H1 (cell line): ENCODE data around the gene RBBP5. TPM values are rescaled to one million over a fixed set of nuclear protein-coding genes. Genes with fewer than 3 reads are reported as not detected.

Experiments
- CTCF ChIA-PET: fragments of 300-600 bp; sonication (Branson Sonifier 250); formaldehyde crosslinking; loops from one replicate; lab custom pipeline; 2021; ENCODE audit not compliant: partially characterized antibody; lab: Charles Lee
- POLR2A ChIA-PET: fragments of 300-600 bp; sonication (Branson Sonifier 250); formaldehyde crosslinking; loops from one replicate; lab custom pipeline; 2021; ENCODE audit warnings: inconsistent platforms; ENCODE audit not compliant: partially characterized antibody; lab: Charles Lee
- DNase-seq, 2 experiments: peaks; one replicate each; pipeline versions ENCODE4 v3.0.0 to v3.0.0-alpha.2; 2010 to 2022; ENCODE audit warnings: low spot score in 2 of 2, low read depth in 1 of 2, mixed read lengths in 1 of 2
- FAIRE-seq: peaks from 2 replicates; lab custom pipeline; 2011; peaks lifted over from hg19 to GRCh38; lab: Jason Lieb, UNC
- H2AFZ ChIP-seq: 2 replicates; pipeline ENCODE4 v1.8.1; 2012; ENCODE audit warnings: low read length, inconsistent platforms
- H2AK5ac ChIP-seq: 2 replicates; pipeline ENCODE4 v1.6.1; 2013; ENCODE audit warnings: low read depth, low read length
- H2BK120ac ChIP-seq: replicated peaks from 2 replicates; pipeline ENCODE3; 2013; ENCODE audit warnings: low read depth, low read length, inconsistent platforms
- H2BK12ac ChIP-seq: 2 replicates; pipeline ENCODE4 v1.6.1; 2013; ENCODE audit warnings: low read depth, low read length
- H2BK15ac ChIP-seq: 2 replicates; pipeline ENCODE4 v1.6.1; 2013; ENCODE audit warnings: low read length
- H2BK20ac ChIP-seq: 2 replicates; pipeline ENCODE4 v1.6.1; 2013; ENCODE audit warnings: low read length
- H2BK5ac ChIP-seq: 2 replicates; pipeline ENCODE4 v1.6.1; 2013; ENCODE audit warnings: low read depth, low read length
- H3K14ac ChIP-seq: 2 replicates; pipeline ENCODE4 v1.6.1; 2013; ENCODE audit warnings: inconsistent platforms; ENCODE audit not compliant: insufficient read length
- H3K18ac ChIP-seq: 2 replicates; pipeline ENCODE4 v1.6.1; 2013; ENCODE audit warnings: low read length; ENCODE audit errors: extremely low read depth
- H3K23ac ChIP-seq: 2 replicates; pipeline ENCODE4 v1.6.1; 2013; ENCODE audit warnings: inconsistent platforms; ENCODE audit not compliant: insufficient read length
- H3K23me2 ChIP-seq: 2 replicates; pipeline ENCODE4 v1.6.1; 2013; ENCODE audit warnings: low read depth, low read length
- H3K27ac ChIP-seq: 2 replicates; pipeline ENCODE4 v1.6.1; 2011; ENCODE audit warnings: low read depth, low read length, inconsistent platforms
- H3K27me3 ChIP-seq, 4 experiments: replicated peaks in 1 of 4; 1 replicate in 1 of 4; 2 replicates in 3 of 4; pipeline versions ENCODE4 v1.6.1 to v1.8.1; 2011 to 2013; ENCODE audit warnings: low read length in 3 of 4, mild to moderate bottlenecking in 3 of 4, inconsistent platforms in 2 of 4, mixed read lengths in 2 of 4, moderate library complexity in 1 of 4; ENCODE audit not compliant: control insufficient read depth in 3 of 4, insufficient read depth in 3 of 4; ENCODE audit errors: extremely low read depth in 1 of 4
- H3K36me3 ChIP-seq, 4 experiments: 2 replicates each; pipeline versions ENCODE4 v1.6.1 to v1.8.1; 2011 to 2013; ENCODE audit warnings: mild to moderate bottlenecking in 4 of 4, low read length in 3 of 4, moderate library complexity in 2 of 4, control low read depth in 1 of 4, inconsistent platforms in 1 of 4; ENCODE audit not compliant: insufficient read depth in 4 of 4, control insufficient read depth in 2 of 4
- H3K4ac ChIP-seq: replicated peaks from 2 replicates; pipeline ENCODE3; 2013; ENCODE audit warnings: low read length, low read depth, mixed read lengths, inconsistent platforms; ENCODE audit not compliant: insufficient read length
- H3K4me1 ChIP-seq, 4 experiments: replicated peaks in 1 of 4; 1 replicate in 1 of 4; 2 replicates in 3 of 4; pipeline versions ENCODE4 v1.6.1 to v1.8.1; 2011 to 2013; ENCODE audit warnings: low read length in 3 of 4, inconsistent platforms in 2 of 4, mixed read lengths in 1 of 4; ENCODE audit not compliant: insufficient read depth in 4 of 4, control insufficient read depth in 3 of 4
- H3K4me2 ChIP-seq, 2 experiments: 2 replicates each; pipeline versions ENCODE4 v1.6.1 to v1.8.1; 2011 to 2013; ENCODE audit warnings: low read depth in 2 of 2, low read length in 2 of 2, control low read depth in 1 of 2, inconsistent platforms in 1 of 2, mild to moderate bottlenecking in 1 of 2; ENCODE audit not compliant: insufficient read depth in 1 of 2
- H3K4me3 ChIP-seq, 4 experiments: fragments of 200-600, 300-600 bp in 1 of 4; sonication (generic), shearing (Covaris generic), sonication (Bioruptor Twin) in 1 of 4; 2 replicates each; pipeline versions ENCODE4 v1.5.1 to v1.8.1; 2011 to 2016; ENCODE audit warnings: low read length in 4 of 4, low read depth in 3 of 4, control low read depth in 2 of 4, inconsistent platforms in 2 of 4, mild to moderate bottlenecking in 2 of 4, mixed read lengths in 1 of 4, moderate library complexity in 1 of 4; ENCODE audit not compliant: insufficient read depth in 2 of 4; ENCODE audit errors: extremely low read depth in 1 of 4
- H3K56ac ChIP-seq: replicated peaks from 2 replicates; pipeline ENCODE3; 2013; ENCODE audit warnings: low read depth, mild to moderate bottlenecking, mixed read lengths, low read length, inconsistent platforms; ENCODE audit not compliant: insufficient read length
- H3K79me1 ChIP-seq: 2 replicates; pipeline ENCODE4 v1.6.1; 2013; ENCODE audit warnings: low read depth, low read length, control low read depth
- H3K79me2 ChIP-seq, 2 experiments: 2 replicates each; pipeline versions ENCODE4 v1.6.1 to v1.8.1; 2012 to 2013; ENCODE audit warnings: low read length in 2 of 2, mild to moderate bottlenecking in 2 of 2, inconsistent platforms in 1 of 2; ENCODE audit not compliant: insufficient read depth in 2 of 2, control insufficient read depth in 1 of 2
- H3K9ac ChIP-seq, 4 experiments: replicated peaks in 1 of 4; 1 replicate in 1 of 4; 2 replicates in 3 of 4; pipeline versions ENCODE4 v1.6.1 to v1.8.1; 2011 to 2013; ENCODE audit warnings: low read depth in 3 of 4, low read length in 3 of 4, control low read depth in 2 of 4, mild to moderate bottlenecking in 2 of 4, moderate library complexity in 2 of 4, inconsistent platforms in 1 of 4; ENCODE audit errors: extremely low read depth in 1 of 4
- H3K9me3 ChIP-seq, 2 experiments: 2 replicates each; pipeline versions ENCODE4 v1.6.1 to v1.8.1; 2012 to 2013; ENCODE audit warnings: mild to moderate bottlenecking in 2 of 2, moderate library complexity in 2 of 2, control low read depth in 1 of 2, inconsistent platforms in 1 of 2, low read depth in 1 of 2, low read length in 1 of 2, mixed read lengths in 1 of 2; ENCODE audit not compliant: insufficient read depth in 2 of 2
- H4K20me1 ChIP-seq, 2 experiments: replicated peaks in 1 of 2; 2 replicates each; pipeline versions ENCODE3 to v1.8.1; 2011 to 2013; ENCODE audit warnings: inconsistent platforms in 2 of 2, low read length in 2 of 2, mild to moderate bottlenecking in 1 of 2; ENCODE audit not compliant: insufficient read depth in 2 of 2, control insufficient read depth in 1 of 2
- H4K5ac ChIP-seq: 2 replicates; pipeline ENCODE4 v1.6.1; 2013; ENCODE audit warnings: low read length, low read depth, mixed read lengths, inconsistent platforms; ENCODE audit not compliant: insufficient read length
- H4K8ac ChIP-seq: 2 replicates; pipeline ENCODE4 v1.8.0; 2013; ENCODE audit warnings: mild to moderate bottlenecking, moderate library complexity, low read length, inconsistent platforms; ENCODE audit not compliant: insufficient read depth; ENCODE audit errors: extremely low read depth
- H4K91ac ChIP-seq: replicated peaks from 2 replicates; pipeline ENCODE3; 2013; ENCODE audit warnings: low read length, mixed read lengths, inconsistent platforms; ENCODE audit not compliant: insufficient read length
- ASH2L ChIP-seq: fragments of 200-600, 300-600 bp; sonication (generic); IDR thresholded peaks from one replicate; pipeline ENCODE4 v1.7.1; 2017; ENCODE audit warnings: low read length
- EZH2 ChIP-seq: fragments of 200-600 bp; sonication (generic); IDR thresholded peaks from 2 replicates; pipeline ENCODE4 v1.7.1; 2012; ENCODE audit warnings: low read depth, mild to moderate bottlenecking, moderate library complexity, low read length, inconsistent platforms; ENCODE audit not compliant: severe bottlenecking
- GABPA ChIP-seq: IDR thresholded peaks from 2 replicates; pipeline ENCODE4 v1.6.1; 2011; ENCODE audit warnings: mild to moderate bottlenecking, low read length, moderate library complexity, borderline replicate concordance; ENCODE audit not compliant: insufficient read depth
- PHF8 ChIP-seq: fragments of 200-600 bp; sonication (generic); conservative IDR thresholded peaks from 2 replicates; pipeline ENCODE4 v1.7.1; 2012; ENCODE audit warnings: low read depth, mild to moderate bottlenecking, inconsistent platforms, low read length, moderate library complexity
- RXRA ChIP-seq: IDR thresholded peaks from 2 replicates; pipeline ENCODE4 v1.6.1; 2011; ENCODE audit warnings: low read depth, mild to moderate bottlenecking, low read length, moderate library complexity; ENCODE audit not compliant: insufficient read depth
- SIRT6 ChIP-seq: IDR thresholded peaks from one replicate; pipeline ENCODE4 v1.7.1; 2012; ENCODE audit warnings: low read length, inconsistent platforms
- WGBS, 2 experiments: shearing (Covaris generic) in 1 of 2; methylation state at CpG; one replicate each; pipeline versions ENCODE4 v1.1.6 to v1.1.7; 2013 to 2015; ENCODE audit warnings: low lambda C conversion rate in 2 of 2, mixed read lengths in 2 of 2, inconsistent platforms in 1 of 2, low coverage in 1 of 2, missing lambda C conversion rate in 1 of 2; ENCODE audit not compliant: insufficient replicate concordance in 2 of 2, insufficient coverage in 1 of 2, insufficient read length in 1 of 2; ENCODE audit errors: extremely low coverage in 1 of 2, missing lambda C conversion rate in 1 of 2; 5-methylcytosine and 5-hydroxymethylcytosine counted together
- polyA plus RNA-seq, 7 experiments: library from polyadenylated mRNA; depleted of rRNA in 3 of 7; stranded (reverse) in 5 of 7; unstranded in 2 of 7; fragments of >200 nt in 5 of 7; fragments of 200-250 nt in 2 of 7; gene quantifications; 1 replicate in 5 of 7; 2 replicates in 1 of 7; 4 replicates in 1 of 7; pipeline versions ENCODE4 v1.2.1 to v1.2.3, GENCODE V29; 2011 to 2013; ENCODE audit warnings: missing spikeins in 2 of 7, mixed read lengths in 2 of 7
- total RNA-seq: library from RNA; stranded (reverse); fragmentation: NEBNext Ultra II Directional; extraction: Animal tissue kit (Norgen Biotek cat#: 25700); gene quantifications from 2 replicates; pipeline ENCODE4 v1.2.1, GENCODE V29; 2021
- TF ChIP-seq, protein P1 (sequence below): IDR thresholded peaks from 2 replicates; pipeline ENCODE4 v1.6.1; 2011; ENCODE audit warnings: low read length, improper control_type of control experiment
- TF ChIP-seq, protein P2 (sequence below): IDR thresholded peaks from 2 replicates; pipeline ENCODE4 v1.6.1; 2012; ENCODE audit warnings: low read length, inconsistent platforms

RBBP5 gene
- total and polyA plus RNA-seq, 2 of the 8 experiments (the other 6 are each of a cell fraction or from before 2014, with no cell fraction given), result 6.7 to 21.5 TPM

DNA sequence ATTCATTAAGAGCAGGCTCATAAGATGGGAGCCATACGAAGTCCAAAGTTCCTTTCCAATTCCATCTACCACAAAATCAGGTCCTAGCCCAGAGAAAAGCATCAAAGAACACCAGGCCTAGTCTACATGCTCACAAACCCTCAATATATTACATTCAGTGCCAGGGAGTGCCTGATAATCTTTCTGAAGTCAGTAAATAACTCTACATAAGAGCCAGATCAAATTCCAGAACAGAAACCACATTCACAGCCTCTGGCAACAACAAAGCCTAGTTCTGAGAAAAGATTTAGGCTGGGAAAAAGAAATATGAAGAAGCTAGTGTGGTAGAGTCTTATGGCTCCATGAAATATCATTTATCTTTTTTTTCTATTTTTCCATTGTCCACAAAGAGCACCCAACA lies 40.5 kb upstream of the RBBP5 start:
- Histone ChIP-seq H4K5ac (no peak overlapping the region), H3K4me3 (no peak overlapping the region), H3K9me3 (peaks cover 0 to under 1% of the 10 kb centered on the region in 2 experiments; a peak in 3 of 4 replicates), H2BK12ac (no peak overlapping the region), H3K14ac (no peak overlapping the region), H3K4me2 (no peak overlapping the region), H3K9ac (no peak overlapping the region), H2BK5ac (no peak overlapping the region), H2AK5ac (no peak overlapping the region), H3K27me3 (no peaks in the 10 kb centered on the region), H4K91ac (no peak overlapping the region), H2BK15ac (no peak overlapping the region), H3K79me1 (no peaks in the 10 kb centered on the region), H4K20me1 (peaks cover 0 to 3% of the 10 kb centered on the region in 2 experiments), H3K27ac (no peak overlapping the region), H3K23ac (no peak overlapping the region), H2BK20ac (no peak overlapping the region), H3K18ac (no peak overlapping the region), H2BK120ac (no peak overlapping the region), H3K79me2 (no peaks in the 10 kb centered on the region), H3K23me2 (no peaks in the 10 kb centered on the region), H2AFZ (no peak overlapping the region), H4K8ac (no peak overlapping the region), H3K36me3 (peaks cover 8 to 66% (median 35%) of the 10 kb centered on the region in 4 experiments; a peak in 7 of 8 replicates), H3K4me1 (no peaks in the 10 kb centered on the region), H3K4ac (no peak overlapping the region), H3K56ac (no peak overlapping the region)
- ChIA-PET POLR2A (no interaction called here), CTCF (no interaction called here)
- FAIRE-seq (no peak), DNase-seq (no peak)
- 92% methylated on average over 1 of the region's 1 CpG; no CpG with 5 or more reads in 1 of the 2 experiments for WGBS, 2 experiments
- no peak for TF ChIP-seq ASH2L
- TF ChIP-seq EZH2, result no peak
- TF ChIP-seq PHF8, result no peak
- no peak for TF ChIP-seq GABPA
- TF ChIP-seq RXRA, result no peak
- TF ChIP-seq, protein P1, sequence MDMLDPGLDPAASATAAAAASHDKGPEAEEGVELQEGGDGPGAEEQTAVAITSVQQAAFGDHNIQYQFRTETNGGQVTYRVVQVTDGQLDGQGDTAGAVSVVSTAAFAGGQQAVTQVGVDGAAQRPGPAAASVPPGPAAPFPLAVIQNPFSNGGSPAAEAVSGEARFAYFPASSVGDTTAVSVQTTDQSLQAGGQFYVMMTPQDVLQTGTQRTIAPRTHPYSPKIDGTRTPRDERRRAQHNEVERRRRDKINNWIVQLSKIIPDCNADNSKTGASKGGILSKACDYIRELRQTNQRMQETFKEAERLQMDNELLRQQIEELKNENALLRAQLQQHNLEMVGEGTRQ, result no peak
- TF ChIP-seq, protein P2, sequence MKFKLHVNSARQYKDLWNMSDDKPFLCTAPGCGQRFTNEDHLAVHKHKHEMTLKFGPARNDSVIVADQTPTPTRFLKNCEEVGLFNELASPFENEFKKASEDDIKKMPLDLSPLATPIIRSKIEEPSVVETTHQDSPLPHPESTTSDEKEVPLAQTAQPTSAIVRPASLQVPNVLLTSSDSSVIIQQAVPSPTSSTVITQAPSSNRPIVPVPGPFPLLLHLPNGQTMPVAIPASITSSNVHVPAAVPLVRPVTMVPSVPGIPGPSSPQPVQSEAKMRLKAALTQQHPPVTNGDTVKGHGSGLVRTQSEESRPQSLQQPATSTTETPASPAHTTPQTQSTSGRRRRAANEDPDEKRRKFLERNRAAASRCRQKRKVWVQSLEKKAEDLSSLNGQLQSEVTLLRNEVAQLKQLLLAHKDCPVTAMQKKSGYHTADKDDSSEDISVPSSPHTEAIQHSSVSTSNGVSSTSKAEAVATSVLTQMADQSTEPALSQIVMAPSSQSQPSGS, result no peak
- TF ChIP-seq SIRT6, result no peak
